T47D (cell line): ENCODE results near the gene CCDC9B.

Experiments
- DNase-seq, 2 experiments: peaks; one replicate each; pipeline versions ENCODE4 v3.0.0 to v3.0.0-alpha.2; 2011 to 2012; ENCODE audit warnings: low read depth in 1 of 2, low spot score in 1 of 2
- JUND ChIP-seq: IDR thresholded peaks from 2 replicates; pipeline ENCODE4 v1.6.1; 2012; ENCODE audit warnings: low read depth
- in situ Hi-C: cut with HindIII; loops from 2 replicates; pipeline ENCODE4 v1.10.0; 2016; ENCODE audit warnings: low sequenced_read_pairs, low pct_unique_long_range_greater_than_20kb

CCDC9B gene

DNA sequence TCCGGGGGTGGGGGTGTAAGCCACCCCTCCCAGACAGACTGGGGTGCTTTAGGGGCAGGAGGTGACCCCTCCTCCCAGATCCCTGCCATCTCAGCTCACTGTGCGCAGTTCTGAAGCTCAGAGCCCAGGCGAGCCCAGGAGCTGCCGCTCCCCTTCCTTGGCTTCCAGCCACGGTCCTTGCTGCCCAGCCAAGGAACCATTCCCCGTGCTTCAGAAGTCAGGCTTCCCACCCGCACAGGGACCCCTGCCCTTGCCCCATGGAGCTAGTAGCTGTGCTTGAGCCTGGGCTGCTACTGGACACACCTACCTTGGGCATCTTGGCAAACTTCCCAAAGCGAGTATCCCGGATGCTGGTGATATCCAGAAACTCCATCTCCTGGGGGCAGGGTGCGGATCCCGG lies 37.8 kb downstream of the CCDC9B start:
- TF ChIP-seq JUND, result no peak

DNA sequence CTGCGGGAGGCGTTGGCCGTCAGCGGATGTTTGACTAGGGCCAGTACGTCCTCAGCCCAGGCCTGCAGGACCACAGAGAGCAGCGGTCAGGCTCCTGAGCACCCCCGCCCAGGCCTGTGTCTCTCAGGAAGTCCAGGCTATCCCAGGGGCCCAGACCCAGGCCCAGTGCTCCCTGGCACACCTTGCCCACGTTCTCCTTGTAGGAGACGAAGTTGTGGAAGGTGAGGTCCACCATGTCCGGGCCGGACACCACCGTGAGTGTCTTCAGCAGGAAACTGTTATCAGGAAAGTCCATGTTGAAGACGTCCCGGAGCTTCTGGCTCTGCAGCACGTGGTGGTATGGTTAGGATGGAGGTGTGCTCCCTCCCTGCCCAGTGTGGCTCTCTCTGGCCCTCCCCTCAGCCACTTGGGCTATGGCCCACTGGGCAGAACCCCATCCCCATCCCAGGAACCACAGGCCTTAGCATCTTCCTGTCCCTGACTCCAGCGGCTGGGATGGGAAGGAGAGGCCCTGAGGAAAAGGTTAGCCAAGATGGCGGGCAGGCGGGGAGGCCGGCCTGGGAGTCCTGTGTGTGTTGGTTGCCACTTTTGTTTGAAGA lies 38.4 kb downstream of the CCDC9B start:
- DNase-seq, result no peak
- no peak for TF ChIP-seq JUND
- in situ Hi-C loops, result no loop called here

More for the DNA sequence above, 37.8 kb downstream of the CCDC9B start:
- no peak for DNase-seq
- in situ Hi-C loops, result no loop called here

DNA sequence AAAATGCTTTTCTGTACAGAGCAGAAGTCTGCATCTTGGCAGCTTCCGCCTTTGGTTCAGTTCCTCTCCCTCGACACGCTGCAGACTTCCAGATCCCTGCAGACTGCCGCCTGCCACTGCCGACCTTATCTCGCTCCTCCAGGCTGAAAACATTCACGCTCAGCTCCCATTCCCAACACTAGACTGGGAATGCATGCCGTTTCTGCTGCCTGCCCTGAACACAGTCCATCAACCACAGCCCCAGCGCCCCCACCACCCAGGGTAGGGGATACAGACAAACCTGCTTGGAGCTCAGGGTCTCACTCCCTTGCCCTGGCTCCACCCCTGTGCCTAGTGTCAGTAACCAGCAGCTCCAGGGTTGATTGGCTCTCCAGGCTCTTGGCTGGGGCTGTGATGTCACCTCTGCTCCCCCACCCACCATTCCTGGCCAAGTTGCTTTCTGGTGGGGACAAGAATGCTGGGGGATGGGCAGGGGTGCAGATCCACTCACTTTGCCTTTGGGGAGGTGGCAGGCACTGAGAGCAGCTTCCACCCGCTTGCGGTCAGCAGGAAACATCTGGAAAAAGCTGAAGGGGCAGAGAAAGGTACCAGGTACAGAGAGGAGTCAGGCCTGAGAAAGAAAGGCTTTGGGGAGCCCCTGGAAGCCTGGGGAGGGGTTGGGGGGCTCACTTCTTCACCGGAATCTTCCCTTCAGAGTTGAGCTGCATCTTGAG lies 39.1 kb downstream of the CCDC9B start:
- TF ChIP-seq JUND, result no peak

DNA sequence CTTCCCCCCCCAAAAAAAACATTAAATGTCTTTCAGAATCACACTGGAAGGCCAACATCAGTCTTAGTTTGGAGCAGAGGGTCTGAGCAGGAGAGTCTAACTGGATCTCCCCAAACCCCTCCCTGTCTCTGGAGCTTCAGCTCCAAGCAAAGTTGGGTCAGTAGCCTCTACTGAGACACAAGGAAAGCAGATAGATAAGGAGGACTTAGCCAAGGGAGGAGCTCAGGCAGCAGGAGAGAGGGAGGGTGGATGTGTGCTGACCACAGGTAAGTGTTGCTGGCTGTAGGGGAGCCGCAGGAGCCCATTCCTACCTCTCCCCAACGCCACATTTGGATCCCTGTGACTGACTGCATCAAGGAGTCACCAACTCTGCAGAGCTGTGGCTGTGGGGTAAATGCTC lies 40.0 kb downstream of the CCDC9B start:
- in situ Hi-C loops, result no loop called here
- no peak for DNase-seq
- no peak for TF ChIP-seq JUND

More for the DNA sequence above, 39.1 kb downstream of the CCDC9B start:
- in situ Hi-C loops, result no loop called here
- no peak for DNase-seq

DNA sequence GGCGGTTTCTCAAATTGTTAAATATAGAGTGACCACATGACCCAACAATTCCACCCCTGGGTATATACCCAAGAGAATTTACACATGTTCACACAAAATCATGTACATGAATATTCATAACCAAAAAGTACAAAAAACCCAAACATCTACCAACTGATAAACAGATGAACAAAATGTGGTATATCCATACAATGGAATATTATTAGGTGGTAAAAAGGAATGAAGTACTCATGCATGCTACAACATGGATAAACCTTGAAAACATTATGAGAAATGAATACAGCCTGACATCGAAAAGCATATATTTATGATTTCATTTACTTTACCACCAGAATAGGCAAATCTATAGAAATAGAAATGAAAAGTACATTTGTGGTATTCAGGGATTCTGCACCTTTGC lies 40.4 kb downstream of the CCDC9B start:
- DNase-seq, result no peak
- no peak for TF ChIP-seq JUND
- in situ Hi-C loops, result no loop called here

DNA sequence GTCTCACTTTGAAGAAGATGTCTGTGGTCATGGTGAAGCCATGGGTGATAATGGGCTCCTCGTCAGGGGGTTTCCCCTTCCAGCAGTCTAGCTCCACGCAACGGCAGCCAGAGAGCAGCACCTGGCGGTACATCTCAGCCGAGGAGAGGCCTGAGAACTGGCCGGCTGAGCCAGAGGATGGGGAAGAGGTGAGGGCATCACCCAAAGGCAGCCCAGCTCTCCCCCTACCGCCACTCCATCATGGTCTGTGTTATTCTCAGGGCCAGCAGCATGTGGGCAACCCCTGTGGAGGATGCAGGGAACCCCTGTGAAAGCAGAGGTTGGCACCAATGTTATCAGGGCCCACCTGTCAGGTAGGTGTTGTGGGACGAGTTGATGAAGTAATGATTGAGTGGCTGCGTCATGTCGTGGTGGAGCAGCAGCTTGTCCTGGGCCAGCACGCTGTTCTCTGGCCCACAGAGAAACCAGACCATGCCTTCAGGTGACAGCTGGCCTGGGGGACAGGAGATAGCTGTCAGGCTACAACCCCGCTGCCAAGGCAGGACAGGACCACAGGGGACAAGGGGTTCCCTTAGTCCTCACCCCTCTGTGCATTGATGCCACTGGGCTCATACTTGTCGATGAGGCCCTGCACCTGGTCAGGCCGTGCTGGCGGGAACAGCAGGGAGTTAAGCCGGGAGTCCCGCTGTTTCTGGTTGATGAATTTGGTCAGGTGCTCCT lies 42.4 kb downstream of the CCDC9B start:
- in situ Hi-C loops, result no loop called here
- TF ChIP-seq JUND, result no peak
- no peak for DNase-seq

DNA sequence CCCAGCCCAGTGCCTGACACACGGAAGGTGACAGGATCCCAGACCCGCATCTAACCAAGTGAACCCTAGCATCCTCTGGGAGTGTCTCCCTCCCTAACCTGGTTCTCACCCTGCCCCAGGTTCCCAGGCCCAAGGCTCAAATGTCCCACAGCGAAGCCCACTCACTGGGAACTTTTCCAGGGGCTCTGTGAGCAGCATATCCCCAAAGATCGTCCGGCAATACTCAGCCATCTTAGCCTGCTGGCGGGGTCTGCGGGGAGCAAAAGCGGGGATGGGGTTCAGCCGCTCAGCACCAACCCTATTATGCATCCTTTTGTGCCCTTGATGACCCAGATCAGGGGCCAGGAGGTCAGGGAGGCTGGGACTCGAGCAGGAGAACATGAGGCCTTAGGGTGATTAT lies 43.4 kb downstream of the CCDC9B start:
- in situ Hi-C loops, result no loop called here
- no peak for DNase-seq
- no peak for TF ChIP-seq JUND

DNA sequence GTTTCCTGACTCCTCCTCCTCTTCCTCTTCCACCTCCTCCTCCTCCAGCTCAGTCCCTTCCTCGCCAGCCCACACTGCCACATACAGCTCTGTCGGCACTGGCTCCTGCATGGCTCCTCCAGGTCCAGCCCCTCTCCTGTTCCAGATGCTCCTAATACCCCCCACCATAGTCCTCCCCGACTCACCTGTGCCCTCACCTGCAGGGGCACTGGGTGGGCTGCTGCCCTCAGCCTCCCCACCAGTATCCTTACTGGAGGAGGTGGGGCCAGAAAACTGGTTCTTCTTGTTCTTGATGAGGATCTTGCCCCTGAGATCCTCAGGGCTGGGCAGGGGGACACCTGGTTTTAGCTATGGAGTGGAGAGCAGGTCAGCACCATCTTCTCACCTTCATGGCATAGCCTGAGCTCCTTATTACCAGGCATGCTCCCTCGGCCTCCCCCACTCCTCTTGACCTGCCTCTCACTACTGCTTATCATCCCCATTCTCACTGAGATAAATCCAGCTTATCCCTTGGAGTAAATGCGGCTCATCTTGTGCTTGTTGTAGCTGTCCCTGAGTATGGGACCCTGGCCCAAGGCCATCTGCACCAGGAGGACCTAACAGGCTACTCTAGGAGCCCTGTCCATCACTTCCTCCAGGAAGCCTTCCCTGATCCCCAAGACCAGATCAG lies 44.0 kb downstream of the CCDC9B start:
- TF ChIP-seq JUND, result no peak
- DNase-seq, result no peak
- in situ Hi-C loops, result no loop called here

DNA sequence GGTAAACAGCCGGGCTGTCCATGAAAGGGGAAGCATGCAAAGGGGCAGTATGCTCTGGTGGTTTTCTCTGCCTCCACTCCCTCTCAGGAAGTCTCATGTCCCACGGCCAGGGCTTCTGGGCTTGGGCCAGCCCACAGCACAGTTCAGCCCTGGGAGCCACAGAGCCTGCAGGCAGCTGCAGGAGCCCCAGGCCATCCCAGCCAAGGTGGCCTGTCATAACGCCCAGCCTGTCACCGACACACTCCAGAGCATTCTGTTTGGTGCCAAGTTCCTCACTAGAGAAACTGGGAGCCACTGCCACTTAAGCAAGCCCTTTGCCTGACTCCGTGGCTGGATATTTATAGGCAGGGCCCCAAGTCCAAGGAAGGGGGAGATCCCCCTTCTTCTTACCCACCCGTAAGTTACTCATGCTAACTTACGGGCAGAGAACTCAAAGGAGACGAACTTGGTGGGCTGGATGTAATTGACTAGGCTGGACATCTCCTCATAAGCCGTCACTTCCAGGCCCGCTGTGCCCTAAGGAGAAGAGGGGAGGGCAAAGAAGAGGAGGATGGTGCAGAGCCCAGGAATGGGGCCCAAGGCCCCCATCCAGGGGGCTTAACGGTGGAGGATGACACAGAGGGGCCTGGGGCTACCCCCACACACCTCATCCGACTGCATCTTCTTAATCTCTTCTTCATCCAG lies 44.7 kb downstream of the CCDC9B start:
- no peak for TF ChIP-seq JUND
- in situ Hi-C loops, result no loop called here
- DNase-seq, result no peak

DNA sequence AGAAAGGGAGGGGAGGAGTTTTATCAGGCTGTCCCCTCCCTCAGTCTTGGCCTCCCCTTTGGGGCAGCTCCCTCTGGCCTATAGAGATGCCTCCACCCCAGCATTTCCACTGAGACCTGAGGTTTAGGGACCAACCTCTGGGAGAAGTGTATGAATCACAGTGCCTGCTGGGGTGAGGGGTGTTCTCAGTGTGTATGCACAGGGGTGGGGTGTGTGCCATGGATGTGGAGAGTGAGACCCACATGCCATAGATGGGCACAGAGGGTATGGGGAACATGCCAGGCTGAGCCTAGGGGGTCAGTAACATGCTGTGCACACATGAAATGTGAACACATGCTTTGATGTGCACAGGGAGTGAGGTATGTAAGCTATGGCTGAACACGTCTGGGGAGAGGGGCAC lies 45.4 kb downstream of the CCDC9B start:
- in situ Hi-C loops, result no loop called here
- no peak for DNase-seq
- TF ChIP-seq JUND, result no peak

DNA sequence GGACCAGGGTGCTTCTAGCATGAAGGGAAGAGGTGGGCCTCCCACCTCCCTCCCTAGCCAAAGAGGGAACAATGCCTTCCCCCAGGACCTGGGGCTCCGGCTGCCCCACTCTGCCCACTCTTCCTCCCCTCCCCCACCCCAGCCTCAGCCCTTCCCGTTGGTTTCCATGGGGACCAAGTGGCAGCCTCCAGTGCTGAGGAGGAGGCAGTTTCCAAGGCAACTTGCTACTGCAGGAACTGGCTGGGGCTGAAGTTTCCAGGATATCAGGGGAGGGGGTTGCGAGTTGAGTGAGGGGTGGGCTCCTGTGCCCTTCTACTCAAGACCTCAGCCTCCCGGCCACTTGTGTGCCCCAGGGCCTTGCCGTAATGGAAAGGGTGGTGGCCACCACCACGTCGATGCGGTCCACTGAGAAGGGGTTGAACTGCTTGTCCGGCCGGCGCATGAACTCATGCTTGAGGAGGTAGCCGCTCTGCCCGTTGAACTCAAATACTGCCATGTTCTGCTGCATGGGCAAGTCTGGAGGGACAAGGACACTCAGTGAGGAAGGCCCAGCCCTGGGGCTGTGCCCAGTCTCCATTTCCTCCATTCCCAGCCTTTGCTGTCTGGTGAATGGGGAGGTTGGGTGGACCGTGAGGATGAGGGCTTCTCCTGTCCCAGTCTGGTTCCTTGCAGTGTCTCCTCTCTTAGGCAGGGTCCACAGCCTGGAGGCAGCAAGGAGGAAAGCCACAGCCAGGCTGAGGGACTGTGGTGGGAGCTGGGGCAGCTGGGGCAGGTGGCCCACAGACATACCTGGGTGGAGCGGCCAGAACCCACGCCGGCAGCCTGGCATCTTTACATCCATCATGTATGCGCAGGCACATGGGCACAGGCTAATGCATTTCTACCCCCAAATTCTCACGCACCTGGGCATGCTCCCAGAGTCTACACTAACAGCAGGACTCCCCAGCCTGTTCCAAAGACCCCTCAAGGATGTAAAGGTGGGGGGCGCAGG lies 46.5 kb downstream of the CCDC9B start:
- no peak for DNase-seq
- no peak for TF ChIP-seq JUND
- in situ Hi-C loops, result no loop called here
